ELR (cell line): ENCODE measurements around the gene CEACAM20.
A peak's percentile ranks its signal among the peaks of the same experiment; 100 is the strongest.
"Not testable (repeated sequence)": the region's sequence is repeated elsewhere in the genome, so short reads cannot be mapped to it uniquely, and the experiment has no call there.

Source experiments
- DNase-seq: peaks from one replicate; pipeline ENCODE4 v3.0.0-alpha.2; 2015; ENCODE audit warnings: low read depth

The CEACAM20 gene

GRCh38 chr19:44548736-44549135 is 19.3 kb upstream of the CEACAM20 start:
- peak; percentile 80 for DNase-seq

DNA sequence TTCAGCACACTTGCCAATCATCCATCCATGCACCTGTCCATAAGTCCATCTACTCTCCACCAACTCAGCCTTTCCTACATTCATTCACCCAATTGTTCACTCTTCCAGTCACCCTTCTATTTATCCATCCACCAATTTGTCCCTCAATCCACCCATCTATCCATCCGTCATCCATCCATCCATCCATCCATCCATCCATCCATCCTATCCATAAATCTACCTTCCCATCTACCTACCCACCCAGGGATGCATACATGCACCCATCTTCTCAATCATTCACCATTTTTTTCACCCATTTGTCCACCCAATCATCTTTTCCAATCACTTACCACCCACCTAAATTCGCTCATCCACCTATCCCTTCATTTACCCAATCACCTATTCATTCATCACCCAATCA is 14.6 kb upstream of the CEACAM20 start:
- DNase-seq, result no peak

GRCh38 chr19:44542671-44543070 is 13.2 kb upstream of the CEACAM20 start:
- no peak for DNase-seq

GRCh38 chr19:44540736-44541135 is 11.3 kb upstream of the CEACAM20 start:
- DNase-seq, result no peak

DNA sequence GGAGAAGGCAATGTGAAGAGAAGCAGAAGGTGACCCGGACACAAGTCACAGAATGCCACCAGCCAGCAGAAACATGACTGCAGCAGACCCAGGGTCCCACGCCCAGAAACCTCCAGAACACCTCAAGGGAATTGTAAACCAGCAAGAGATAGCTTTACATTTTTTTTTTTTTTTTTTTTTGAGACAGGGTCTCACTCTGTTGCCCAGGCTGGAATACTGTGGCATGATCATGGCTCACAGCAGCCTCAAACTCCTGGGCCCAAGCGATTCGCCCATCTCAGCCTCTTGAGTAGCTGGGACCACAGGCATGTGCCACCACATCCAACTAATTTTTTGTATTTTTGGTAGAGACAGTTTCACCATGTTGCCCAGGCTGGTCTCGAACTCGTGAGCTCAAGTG is 10.5 kb upstream of the CEACAM20 start:
- no peak for DNase-seq

- peak; percentile 27 for DNase-seq
Observed at GRCh38 chr19:44539236-44539826, 9.9 kb upstream of the CEACAM20 start.

- DNase-seq, result not testable (repeated sequence)
Observed at GRCh38 chr19:44535361-44535760, 5.9 kb upstream of the CEACAM20 start.

- DNase-seq, result no peak
Observed at GRCh38 chr19:44532819-44533218, 3.3 kb upstream of the CEACAM20 start.

DNA sequence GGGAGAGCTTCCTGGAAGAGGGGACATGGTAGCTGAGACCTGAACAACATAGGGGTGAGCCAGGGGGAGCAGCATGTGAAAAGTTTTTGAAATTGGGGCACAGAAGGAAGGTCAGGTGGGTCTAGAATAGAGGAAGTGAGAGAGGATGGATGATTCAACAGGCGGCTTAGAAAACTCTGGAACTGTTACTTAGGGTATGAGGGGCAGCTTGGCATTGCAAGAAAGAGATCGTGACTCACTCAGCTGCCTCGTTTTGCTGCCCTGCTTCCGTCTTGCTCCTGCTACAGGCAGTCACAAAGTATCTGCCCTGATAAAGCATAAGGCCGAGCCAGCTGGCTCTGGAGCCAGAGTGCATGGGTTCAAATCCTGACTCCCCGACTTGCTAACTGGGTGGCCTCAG is 1.3 kb upstream of the CEACAM20 start:
- DNase-seq, result peak; percentile 29

DNA sequence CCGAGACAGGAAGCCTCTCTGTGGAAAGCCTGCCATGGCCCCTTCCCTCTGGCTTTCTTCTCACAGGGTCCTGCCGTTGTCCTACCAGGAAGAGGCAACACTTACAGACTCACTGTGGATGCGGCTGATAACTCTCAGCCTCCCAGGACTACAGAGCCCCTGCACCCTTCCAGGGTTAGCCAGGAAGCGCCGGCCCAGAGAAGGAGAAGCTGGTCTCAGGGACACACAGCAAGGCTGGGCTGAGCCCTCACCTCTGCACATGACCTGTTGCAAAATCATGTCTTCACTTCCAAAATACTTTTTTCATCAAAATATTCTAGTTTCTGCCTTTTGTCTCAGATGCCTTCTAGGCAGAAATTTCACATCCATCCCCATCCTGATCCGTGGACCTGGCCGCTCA is 1.9 kb downstream of the CEACAM20 start:
- DNase-seq, result no peak

DNA sequence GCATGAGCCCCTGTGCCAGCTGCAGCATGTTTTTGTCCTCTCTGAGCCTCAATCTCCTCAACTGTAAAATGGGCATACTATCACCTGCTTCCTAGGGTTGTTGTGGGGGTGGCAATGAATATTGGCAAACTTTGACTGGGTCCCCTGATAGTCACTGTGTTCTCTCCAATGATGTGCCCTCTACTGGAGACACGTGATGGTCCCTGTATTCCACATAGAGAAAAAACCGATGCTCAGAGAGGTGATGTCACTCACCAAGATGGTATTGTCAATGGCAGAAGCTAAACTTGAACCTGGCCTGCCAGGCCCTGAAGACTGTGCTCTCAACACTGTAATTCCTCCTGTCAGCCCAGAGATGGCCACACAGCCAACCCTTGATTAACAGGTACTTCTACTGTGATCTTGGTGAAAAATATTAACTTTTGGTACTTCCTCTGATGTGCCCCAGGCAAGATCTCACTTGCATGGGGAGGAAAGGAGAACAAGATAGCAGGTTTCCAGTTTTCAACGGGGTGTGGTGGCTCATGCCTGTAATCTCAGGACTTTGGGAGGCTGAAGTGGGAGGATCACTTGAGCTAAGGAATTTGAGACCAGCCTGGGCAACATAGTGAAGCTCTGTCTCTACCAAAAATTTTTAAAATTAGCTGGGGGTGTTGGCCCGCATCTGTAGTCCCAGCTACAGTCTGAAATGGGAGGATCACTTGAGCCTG is 3.6 kb downstream of the CEACAM20 start:
- no peak for DNase-seq

DNA sequence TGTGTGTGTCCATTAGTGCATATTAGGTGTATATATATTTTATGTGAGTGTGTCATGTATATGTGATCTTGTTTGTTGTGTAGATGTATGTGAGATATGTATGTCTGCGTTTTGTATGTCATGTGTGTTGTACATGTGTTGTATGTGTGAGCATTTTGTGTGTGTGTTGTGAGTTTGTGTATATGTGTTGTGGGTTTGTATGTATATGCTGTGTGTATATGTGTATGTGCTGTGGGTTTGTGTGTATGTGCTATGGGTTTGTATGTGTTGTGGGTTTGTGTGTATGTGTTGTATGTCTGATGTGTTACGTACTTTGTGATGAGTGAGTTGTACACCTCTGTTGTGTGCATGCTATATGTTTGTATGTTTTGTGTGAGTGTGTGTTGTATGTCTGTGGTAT is 8.1 kb downstream of the CEACAM20 start:
- DNase-seq, result no peak

DNA sequence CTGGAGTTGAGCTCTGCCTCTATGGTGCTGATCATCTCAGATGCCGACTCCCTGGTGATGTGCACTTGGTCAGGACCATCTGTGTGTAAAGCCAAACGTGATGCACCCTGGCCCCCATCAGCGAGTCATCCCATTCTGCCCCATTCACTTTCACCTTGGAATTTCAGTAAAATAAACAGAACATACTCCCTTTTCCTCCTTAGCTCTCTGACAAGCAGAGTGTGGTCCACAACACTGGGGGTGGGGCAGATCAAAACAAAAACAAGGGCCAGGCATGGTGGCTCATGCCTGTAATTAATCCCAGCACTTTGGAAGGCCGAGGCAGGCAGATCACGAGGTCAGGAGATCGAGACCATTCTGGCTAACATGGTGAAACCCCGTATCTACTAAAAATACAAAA is 12.3 kb downstream of the CEACAM20 start:
- DNase-seq, result peak; percentile 41

DNA sequence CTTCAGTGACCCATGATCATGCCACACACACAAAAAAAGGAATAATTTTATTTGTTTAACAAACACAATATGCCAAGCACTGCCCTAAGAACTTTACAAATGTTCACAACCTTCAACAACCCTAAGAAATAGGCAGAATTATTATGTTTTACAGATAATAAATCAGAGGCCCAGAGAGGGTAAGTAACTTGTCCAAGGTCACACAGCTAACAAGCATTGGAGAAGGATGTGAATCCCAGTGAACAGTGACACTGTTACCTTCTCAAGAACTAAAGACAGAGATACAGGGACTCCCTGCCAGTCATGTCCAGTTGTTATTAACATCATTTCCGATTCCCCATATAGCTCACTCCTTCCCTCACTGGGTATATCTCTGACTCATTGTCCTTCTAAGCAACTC is 13.6 kb downstream of the CEACAM20 start:
- DNase-seq, result no peak

DNA sequence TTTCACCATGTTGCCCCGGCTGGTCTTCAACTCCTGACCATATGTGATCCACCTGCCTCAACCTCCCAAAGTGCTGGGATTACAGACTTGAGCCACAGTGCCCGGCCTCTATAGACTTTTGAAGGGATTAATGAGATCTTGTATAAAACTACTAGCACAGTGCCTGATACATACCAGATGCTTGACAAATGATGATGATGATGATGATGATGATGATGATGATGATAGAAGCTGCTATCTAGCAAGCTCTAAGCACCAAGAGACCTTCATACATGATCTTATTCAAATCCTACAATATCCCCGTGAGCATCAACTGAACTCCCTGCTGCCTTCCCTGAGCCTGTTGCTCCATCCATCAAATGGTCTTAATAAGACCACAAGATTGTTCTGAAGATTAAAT is 14.4 kb downstream of the CEACAM20 start:
- no peak for DNase-seq

DNA sequence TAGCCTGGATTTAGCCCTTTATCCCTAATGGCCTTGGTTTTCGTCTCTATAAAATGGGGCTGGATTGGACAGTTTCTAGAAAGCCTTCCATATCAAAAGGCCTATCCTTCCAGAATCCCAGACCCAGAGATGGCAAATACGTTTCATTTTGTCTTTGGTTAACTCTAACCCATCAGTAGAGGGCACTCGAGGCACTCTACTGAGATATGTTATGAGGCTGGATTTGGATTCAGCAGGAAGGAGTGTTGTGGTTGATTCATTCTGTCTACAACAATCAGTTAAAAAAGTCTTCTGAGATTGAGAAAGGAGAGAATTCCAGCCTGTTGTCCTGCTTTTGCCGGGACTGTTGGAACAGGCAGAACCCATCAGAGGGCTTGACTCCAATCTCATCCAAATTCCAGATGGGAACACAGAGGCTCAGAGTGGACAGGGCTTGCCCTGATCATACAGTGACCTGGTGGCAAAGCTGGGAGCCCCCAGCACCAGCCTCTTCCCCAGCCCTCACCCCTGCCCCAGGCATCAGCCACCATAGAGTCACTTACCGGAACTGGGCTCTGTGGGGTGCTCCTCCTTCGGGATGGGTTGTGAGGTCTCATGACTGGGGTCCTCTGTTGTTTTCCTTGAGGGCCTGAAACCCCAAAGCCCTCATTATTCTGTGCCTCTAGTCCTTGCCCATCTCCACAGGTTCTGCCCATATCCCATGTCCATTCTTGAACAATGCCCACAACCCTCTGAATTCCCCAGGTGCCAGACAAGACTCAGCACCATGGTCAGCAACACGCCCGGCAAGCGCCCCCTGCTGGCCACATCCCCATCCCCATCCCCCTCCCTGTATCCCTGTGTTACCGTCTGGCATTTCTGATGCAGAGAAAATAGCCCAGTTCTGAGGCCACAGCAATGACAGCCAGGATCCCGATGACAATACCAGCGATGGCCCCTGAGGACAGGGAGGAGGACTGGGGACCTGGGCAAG is 16.9 kb downstream of the CEACAM20 start:
- DNase-seq, result peak; percentile 66

DNA sequence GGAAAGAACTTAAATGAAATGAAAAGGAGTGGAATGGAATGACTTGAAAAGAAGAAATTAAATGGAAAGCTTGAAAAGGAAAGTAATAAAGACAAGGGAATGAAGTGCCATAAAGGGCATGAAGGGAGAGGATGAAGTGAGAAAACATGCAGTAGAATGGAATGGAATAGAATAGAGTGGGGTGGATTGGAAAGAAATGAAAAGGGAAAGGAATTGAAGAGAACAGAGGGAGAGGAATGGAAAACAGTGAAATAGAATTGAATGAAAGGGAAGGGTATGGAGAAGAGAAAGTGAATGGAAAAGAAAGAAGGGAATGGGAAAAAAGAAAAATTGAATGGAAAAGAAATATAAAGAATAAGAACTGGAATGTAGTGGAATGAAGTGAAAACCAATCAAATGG is 20.0 kb downstream of the CEACAM20 start:
- DNase-seq, result no peak

DNA sequence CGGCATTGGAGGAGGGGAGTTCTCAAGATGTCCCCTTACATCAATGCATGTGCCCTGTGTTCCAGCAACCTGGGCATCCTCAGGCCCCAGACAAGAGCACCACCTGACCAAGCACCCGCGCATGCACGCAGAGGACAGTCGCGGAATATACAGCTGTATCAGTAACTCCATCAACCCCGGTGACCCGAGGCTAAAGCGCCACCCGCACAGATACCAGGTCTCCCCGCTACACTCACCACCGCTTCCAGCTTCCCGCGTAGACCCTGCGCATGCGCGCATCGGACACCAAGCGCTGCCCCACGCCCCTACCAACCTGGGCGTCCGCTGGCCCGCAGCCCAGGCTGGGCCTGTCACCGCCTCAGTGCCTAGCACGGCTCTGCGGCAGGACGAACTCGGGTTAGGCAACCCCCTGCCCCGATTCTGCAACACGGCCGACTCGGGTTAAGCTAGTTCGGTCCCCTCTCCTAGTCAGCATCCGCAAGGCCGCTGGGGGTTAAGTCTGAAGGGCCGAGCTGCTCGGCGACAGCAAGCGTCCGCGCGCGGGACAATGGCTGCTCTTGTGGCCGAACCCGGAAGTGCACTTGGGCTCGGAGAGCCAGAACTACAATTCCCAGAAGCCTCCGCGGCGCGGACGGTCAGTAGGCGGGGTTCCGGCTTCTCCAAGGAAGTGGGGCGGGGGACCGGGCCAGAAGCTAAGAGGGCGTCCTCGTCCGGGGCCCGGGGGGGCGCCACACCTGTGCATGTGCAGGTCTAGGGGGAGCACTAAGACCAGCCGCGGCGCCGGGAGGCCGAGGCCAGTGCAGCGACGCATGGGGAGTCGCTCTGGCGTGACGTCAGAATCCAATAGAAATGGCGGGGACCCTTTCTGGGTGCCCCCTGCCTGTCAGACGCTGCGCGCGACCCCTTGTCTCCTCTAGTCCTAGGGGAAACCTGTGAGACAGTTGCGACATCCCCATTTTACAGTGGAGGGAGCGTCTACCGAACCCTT is 29.2 kb downstream of the CEACAM20 start, which contains the start of gene ZNF180:
Gene ZNF180, minus strand, starts transcription at position 561 of the 988 bp plus-strand sequence. CDS start 3,188 bp downstream, outside the sequence.
- DNase-seq, result peak; percentile 94

- DNase-seq, result peak; percentile 13
Observed at GRCh38 chr19:44499559-44499958, 29.9 kb downstream of the CEACAM20 start.

GRCh38 chr19:44498988-44499387 is 30.5 kb downstream of the CEACAM20 start:
- DNase-seq, result no peak

DNA sequence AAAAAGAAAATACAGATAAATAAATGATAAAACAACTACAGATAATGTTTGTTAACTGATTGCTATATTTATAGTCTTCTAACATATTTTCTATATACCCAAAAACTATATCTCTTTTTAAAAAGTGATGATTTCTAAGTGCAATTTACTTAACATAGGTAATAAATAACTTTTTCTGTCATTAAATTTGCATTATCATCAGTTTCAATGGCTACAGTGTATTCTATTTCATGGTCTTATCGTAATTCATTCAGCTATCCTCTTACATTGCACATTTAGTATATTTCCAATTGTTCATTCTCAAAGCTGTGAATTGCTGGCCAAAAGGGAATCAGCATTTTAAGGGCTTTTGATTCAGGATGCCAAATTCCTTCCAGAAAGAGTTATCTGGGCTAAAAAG is 32.8 kb downstream of the CEACAM20 start:
- no peak for DNase-seq
